Mesodermal cell (in vitro differentiated cells): Measurements from ENCODE around the gene SNRPD3.
"Not testable (repeated sequence)": the region's sequence is repeated elsewhere in the genome, so short reads cannot be mapped to it uniquely, and the experiment has no call there.

Experiments used
- H3K27ac ChIP-seq: 2 replicates; pipeline ENCODE4 v1.7.0; 2013; ENCODE audit warnings: mild to moderate bottlenecking, low read depth, low read length, moderate library complexity; ENCODE audit not compliant: severe bottlenecking
- H3K36me3 ChIP-seq: 2 replicates; pipeline ENCODE4 v1.7.1; 2013; ENCODE audit warnings: mild to moderate bottlenecking, low read length, moderate library complexity; ENCODE audit not compliant: control insufficient read depth, insufficient read depth
- H3K4me1 ChIP-seq: one replicate; pipeline ENCODE4 v1.7.1; 2013; ENCODE audit warnings: mild to moderate bottlenecking, low read length; ENCODE audit not compliant: insufficient read depth, control insufficient read depth, poor library complexity, severe bottlenecking
- H3K4me3 ChIP-seq: 2 replicates; pipeline ENCODE4 v1.7.0; 2013; ENCODE audit warnings: low read length, control low read depth, mild to moderate bottlenecking; ENCODE audit not compliant: insufficient read depth, poor library complexity, severe bottlenecking; ENCODE audit errors: extremely low read depth
- H3K9me3 ChIP-seq: 2 replicates; pipeline ENCODE4 v1.7.1; 2013; ENCODE audit warnings: mild to moderate bottlenecking, low read length, moderate library complexity; ENCODE audit not compliant: control insufficient read depth
- WGBS, 2 experiments: methylation state at CpG; one replicate each; pipeline ENCODE4 v1.1.5; 2013; ENCODE audit warnings: missing lambda C conversion rate in 2 of 2; ENCODE audit not compliant: insufficient coverage in 2 of 2; 5-methylcytosine and 5-hydroxymethylcytosine counted together

The SNRPD3 gene

GRCh38 chr22:24517446-24517845 is 38.4 kb upstream of the SNRPD3 start:
- H3K36me3 ChIP-seq, result no peaks in the 10 kb centered on the region
- no peak overlapping the region for H3K4me3 ChIP-seq
- peaks cover 7% of the 10 kb centered on the region for H3K4me1 ChIP-seq
- no peaks in the 10 kb centered on the region for H3K9me3 ChIP-seq
- 86 to 93% methylated on average over 1 to 2 of the region's 2 CpGs for WGBS, 2 experiments
- H3K27ac ChIP-seq, result no peak overlapping the region

GRCh38 chr22:24518228-24518627 is 37.6 kb upstream of the SNRPD3 start:
- Histone ChIP-seq H3K9me3 (no peaks in the 10 kb centered on the region), H3K36me3 (no peaks in the 10 kb centered on the region), H3K27ac (no peak overlapping the region), H3K4me3 (no peak overlapping the region), H3K4me1 (peaks cover 7% of the 10 kb centered on the region)
- WGBS, 2 experiments, result 81 to 83% methylated on average over 2 of the region's 3 CpGs

GRCh38 chr22:24518771-24519485 is 36.9 kb upstream of the SNRPD3 start:
- Histone ChIP-seq H3K4me3 (no peak overlapping the region), H3K27ac (no peak overlapping the region), H3K9me3 (no peaks in the 10 kb centered on the region), H3K36me3 (no peaks in the 10 kb centered on the region), H3K4me1 (peaks cover 11% of the 10 kb centered on the region)
- WGBS, 2 experiments, result 87 to 95% methylated on average over 7 to 8 of the region's 9 CpGs

- H3K27ac ChIP-seq, result no peak overlapping the region
- H3K9me3 ChIP-seq, result no peaks in the 10 kb centered on the region
- no peaks in the 10 kb centered on the region for H3K36me3 ChIP-seq
- peaks cover 14% of the 10 kb centered on the region for H3K4me1 ChIP-seq
- H3K4me3 ChIP-seq, result no peak overlapping the region
- 90 to 100% methylated on average over 2 to 3 of the region's 5 CpGs for WGBS, 2 experiments
These were observed 36.3 kb upstream of the SNRPD3 start for GRCh38 chr22:24519496-24519895.

GRCh38 chr22:24521791-24522245 is 34.0 kb upstream of the SNRPD3 start:
- 0 to 64% methylated on average over 2 to 3 of the region's 8 CpGs for WGBS, 2 experiments
- Histone ChIP-seq H3K36me3 (no peaks in the 10 kb centered on the region), H3K4me3 (no peak overlapping the region), H3K4me1 (peaks cover 7% of the 10 kb centered on the region), H3K27ac (no peak overlapping the region), H3K9me3 (no peaks in the 10 kb centered on the region)

GRCh38 chr22:24523873-24524272 is 31.9 kb upstream of the SNRPD3 start:
- Histone ChIP-seq H3K4me3 (no peak overlapping the region), H3K27ac (no peak overlapping the region)
- WGBS, 2 experiments, result 100% methylated on average over 1 to 2 of the region's 2 CpGs

GRCh38 chr22:24525416-24526037 is 30.3 kb upstream of the SNRPD3 start:
- Histone ChIP-seq H3K4me3 (no peak overlapping the region), H3K36me3 (no peaks in the 10 kb centered on the region), H3K4me1 (peaks cover 7% of the 10 kb centered on the region), H3K9me3 (no peaks in the 10 kb centered on the region), H3K27ac (no peak overlapping the region)
- WGBS, 2 experiments, result 15 to 23% methylated on average over 2 to 10 of the region's 12 CpGs

More at GRCh38 chr22:24523873-24524272, 31.9 kb upstream of the SNRPD3 start:
- H3K36me3 ChIP-seq, result no peaks in the 10 kb centered on the region
- no peaks in the 10 kb centered on the region for H3K9me3 ChIP-seq
- peaks cover 7% of the 10 kb centered on the region for H3K4me1 ChIP-seq

GRCh38 chr22:24526191-24526590 is 29.6 kb upstream of the SNRPD3 start:
- WGBS, 2 experiments, result 75 to 86% methylated on average over 1 of the region's 2 CpGs
- H3K4me3 ChIP-seq, result no peak overlapping the region
- H3K4me1 ChIP-seq, result peaks cover 7% of the 10 kb centered on the region

GRCh38 chr22:24529898-24530297 is 25.9 kb upstream of the SNRPD3 start:
- no peak overlapping the region for H3K27ac ChIP-seq
- H3K36me3 ChIP-seq, result no peaks in the 10 kb centered on the region
- no CpG with 5 or more reads among the region's 2 CpGs for WGBS, 2 experiments
- H3K9me3 ChIP-seq, result no peaks in the 10 kb centered on the region
- H3K4me3 ChIP-seq, result no peak overlapping the region
- H3K4me1 ChIP-seq, result no peaks in the 10 kb centered on the region

More at GRCh38 chr22:24526191-24526590, 29.6 kb upstream of the SNRPD3 start:
- Histone ChIP-seq H3K9me3 (no peaks in the 10 kb centered on the region), H3K36me3 (no peaks in the 10 kb centered on the region), H3K27ac (no peak overlapping the region)

- not testable (repeated sequence) for H3K36me3 ChIP-seq, H3K9me3 ChIP-seq, H3K4me1 ChIP-seq, H3K4me3 ChIP-seq, H3K27ac ChIP-seq
- 83 to 100% methylated on average over 2 of the region's 3 CpGs for WGBS, 2 experiments
These were observed 24.8 kb upstream of the SNRPD3 start for GRCh38 chr22:24530968-24531367.

- H3K36me3 ChIP-seq, result no peaks in the 10 kb centered on the region
- no peak overlapping the region for H3K4me3 ChIP-seq
- H3K4me1 ChIP-seq, result no peaks in the 10 kb centered on the region
- H3K9me3 ChIP-seq, result no peaks in the 10 kb centered on the region
- WGBS, 2 experiments, result no CpG with 5 or more reads among the region's 1 CpG
- no peak overlapping the region for H3K27ac ChIP-seq
These were observed 23.7 kb upstream of the SNRPD3 start for GRCh38 chr22:24532075-24532474.
